SK-N-SH treated with all-trans-retinoic acid at 6 μM for 48 hours (cell line): ENCODE data around the gene SIK3.

Experiments used
- ATAC-seq: fragments of 200-7000 bp; cut with Tn5 transposase; 3 replicates; pipeline ENCODE4 v1.9.1; 2020; ENCODE audit warnings: mild to moderate bottlenecking, moderate library complexity
- ARNTL ChIP-seq: fragments of 450-650 bp; formaldehyde crosslinking; IDR thresholded peaks from 2 replicates; pipeline ENCODE4 v1.5.0; 2020; ENCODE audit warnings: low read depth, mild to moderate bottlenecking, moderate library complexity, borderline replicate concordance
- BACH2 ChIP-seq: fragments of 250-450 bp; sonication (Bioruptor Pico); IDR thresholded peaks from 2 replicates; pipeline ENCODE4 v1.9.0; 2021; ENCODE audit warnings: mild to moderate bottlenecking, borderline replicate concordance
- CREB5 ChIP-seq: fragments of 250-450 bp; sonication (Bioruptor Pico); IDR thresholded peaks from 2 replicates; pipeline ENCODE4 v1.5.1; 2020; ENCODE audit warnings: low read depth, mild to moderate bottlenecking, moderate library complexity
- CSDC2 ChIP-seq: fragments of 250-450 bp; sonication (Bioruptor Pico); IDR thresholded peaks from 2 replicates; pipeline ENCODE4 v1.5.0; 2020; ENCODE audit warnings: mild to moderate bottlenecking, moderate library complexity
- CSRNP3 ChIP-seq: fragments of 250-450 bp; sonication (Bioruptor Pico); IDR thresholded peaks from 2 replicates; pipeline ENCODE4 v1.5.1; 2021; ENCODE audit warnings: mild to moderate bottlenecking, moderate library complexity
- ESRRG ChIP-seq: fragments of 250-450 bp; sonication (Bioruptor Pico); IDR thresholded peaks from 2 replicates; pipeline ENCODE4 v1.6.1; 2021; ENCODE audit warnings: mild to moderate bottlenecking
- GLIS3 ChIP-seq: fragments of 250-450 bp; sonication (Bioruptor Pico); IDR thresholded peaks from 2 replicates; pipeline ENCODE4 v1.5.0; 2020; ENCODE audit warnings: mild to moderate bottlenecking, moderate library complexity
- OSR1 ChIP-seq: fragments of 250-450 bp; sonication (Bioruptor Pico); IDR thresholded peaks from 2 replicates; pipeline ENCODE4 v1.8.0; 2022; ENCODE audit warnings: moderate library complexity, mild to moderate bottlenecking, inconsistent platforms
- PATZ1 ChIP-seq: fragments of 250-450 bp; sonication (Bioruptor Pico); IDR thresholded peaks from 2 replicates; pipeline ENCODE4 v1.8.0; 2020; ENCODE audit warnings: mild to moderate bottlenecking, moderate library complexity, borderline replicate concordance
- POU6F1 ChIP-seq: fragments of 250-450 bp; sonication (Bioruptor Pico); IDR thresholded peaks from 2 replicates; pipeline ENCODE4 v1.8.0; 2021; ENCODE audit warnings: low read depth, mild to moderate bottlenecking, moderate library complexity, borderline replicate concordance
- PPARA ChIP-seq: fragments of 250-450 bp; sonication (Bioruptor Pico); IDR thresholded peaks from 2 replicates; pipeline ENCODE4 v1.5.0; 2020; ENCODE audit warnings: mild to moderate bottlenecking, borderline replicate concordance
- RARB ChIP-seq: fragments of 250-450 bp; sonication (Bioruptor Pico); IDR thresholded peaks from 2 replicates; pipeline ENCODE4 v1.8.0; 2021; ENCODE audit warnings: mild to moderate bottlenecking, moderate library complexity
- SNAI2 ChIP-seq: fragments of 250-450 bp; sonication (Bioruptor Pico); IDR thresholded peaks from 2 replicates; pipeline ENCODE4 v1.5.0; 2020; ENCODE audit warnings: mild to moderate bottlenecking, moderate library complexity
- TCF4 ChIP-seq: fragments of 250-450 bp; sonication (Bioruptor Pico); IDR thresholded peaks from 2 replicates; pipeline ENCODE4 v1.8.0; 2021; ENCODE audit warnings: mild to moderate bottlenecking, moderate library complexity, borderline replicate concordance
- TOX ChIP-seq: fragments of 250-450 bp; sonication (Bioruptor Pico); IDR thresholded peaks from 2 replicates; pipeline ENCODE4 v1.8.0; 2021; ENCODE audit warnings: mild to moderate bottlenecking, moderate library complexity, borderline replicate concordance
- ZFP30 ChIP-seq: fragments of 450-650 bp; formaldehyde crosslinking; IDR thresholded peaks from 2 replicates; pipeline ENCODE4 v1.5.0; 2022; ENCODE audit warnings: mild to moderate bottlenecking, moderate library complexity
- ZNF565 ChIP-seq: fragments of 450-650 bp; formaldehyde crosslinking; conservative IDR thresholded peaks from 2 replicates; pipeline ENCODE4 v1.5.0; 2020; ENCODE audit warnings: low read depth, mild to moderate bottlenecking, moderate library complexity
- ZNF70 ChIP-seq: fragments of 450-650 bp; formaldehyde crosslinking; IDR thresholded peaks from 2 replicates; pipeline ENCODE4 v1.5.0; 2020; ENCODE audit warnings: mild to moderate bottlenecking, moderate library complexity

Gene SIK3

GRCh38 chr11:117042689-117043088, 55.5 kb downstream of the SIK3 start:
- ATAC-seq = no peak
- TF ChIP-seq SNAI2 (CRISPR knock-in tag) (no peak), ZNF565 (no peak), PATZ1 (CRISPR knock-in tag) (no peak), ESRRG (CRISPR knock-in tag) (no peak), ARNTL (CRISPR knock-in tag) (no peak), OSR1 (CRISPR knock-in tag) (no peak)

- no peak for TF ChIP-seq POU6F1 (CRISPR knock-in tag)
- TF ChIP-seq ZFP30 (CRISPR knock-in tag) = no peak
- TF ChIP-seq CSDC2 = no peak
- no peak for TF ChIP-seq ARNTL (CRISPR knock-in tag)
- TF ChIP-seq GLIS3 (CRISPR knock-in tag) = no peak
- TF ChIP-seq OSR1 (CRISPR knock-in tag) = no peak
- no peak for ATAC-seq
Observed at GRCh38 chr11:117039900-117040299, 58.3 kb downstream of the SIK3 start.

- no peak for ATAC-seq
- TF ChIP-seq CREB5 (no peak), RARB (no peak), TCF4 (CRISPR knock-in tag) (no peak), TOX (CRISPR knock-in tag) (no peak)
Observed at GRCh38 chr11:117039270-117039669, 59.0 kb downstream of the SIK3 start.

GRCh38 chr11:117037975-117038350, 60.3 kb downstream of the SIK3 start:
- TF ChIP-seq OSR1 (CRISPR knock-in tag) (no peak), ZNF70 (no peak), CREB5 (no peak), ZNF565 (no peak), ZFP30 (CRISPR knock-in tag) (no peak), BACH2 (CRISPR knock-in tag) (no peak), PPARA (no peak), POU6F1 (CRISPR knock-in tag) (no peak)
- TF ChIP-seq, all 23 proteins: peak for 0
- no peak for ATAC-seq

- no peak for ATAC-seq
- TF ChIP-seq SNAI2 (CRISPR knock-in tag) (no peak), ARNTL (CRISPR knock-in tag) (no peak), CSRNP3 (CRISPR knock-in tag) (no peak), GLIS3 (CRISPR knock-in tag) (no peak), ZNF565 (no peak), TCF4 (CRISPR knock-in tag) (no peak), TOX (CRISPR knock-in tag) (no peak), PATZ1 (CRISPR knock-in tag) (no peak)
- TF ChIP-seq, all 23 proteins: peak for 0
Observed at GRCh38 chr11:117037279-117037974, 60.8 kb downstream of the SIK3 start.
